Calu3 (cell line): ENCODE data around the gene COL4A2. TPM values are rescaled to one million over a fixed set of nuclear protein-coding genes. Genes with fewer than 3 reads are reported as not detected.

Experiments used
- BruUV-seq: library from RNA; stranded (reverse); fragments of 400-500 nt; replicated peaks from 2 replicates; lab custom pipeline; 2021; lab: Mats Ljungman, UMichigan
- CTCF ChIA-PET: fragments of 300-600 bp; sonication (Branson Sonifier 250); formaldehyde crosslinking; loops from one replicate; lab custom pipeline; 2022; ENCODE audit warnings: antibody characterized with exemption; lab: Charles Lee
- DNase-seq: peaks from one replicate; pipeline ENCODE4 v3.0.0; 2022
- H3K27ac Mint-ChIP-seq: one replicate; pipeline ENCODE4 v1.8.0; 2022; ENCODE audit warnings: mixed read lengths; ENCODE audit not compliant: unreplicated experiment
- H3K27me3 Mint-ChIP-seq: one replicate; pipeline ENCODE4 v1.8.0; 2022; ENCODE audit warnings: mixed read lengths; ENCODE audit not compliant: unreplicated experiment
- H3K36me3 Mint-ChIP-seq: one replicate; pipeline ENCODE4 v1.8.0; 2022; ENCODE audit warnings: mild to moderate bottlenecking, moderate library complexity, mixed read lengths; ENCODE audit not compliant: insufficient read depth, unreplicated experiment
- H3K4me1 Mint-ChIP-seq: one replicate; pipeline ENCODE4 v1.8.0; 2022; ENCODE audit warnings: mild to moderate bottlenecking, low read depth, mixed read lengths; ENCODE audit not compliant: unreplicated experiment
- H3K4me3 Mint-ChIP-seq: one replicate; pipeline ENCODE4 v1.8.0; 2022; ENCODE audit warnings: mild to moderate bottlenecking, low read depth, moderate library complexity, mixed read lengths; ENCODE audit not compliant: unreplicated experiment
- H3K9me3 Mint-ChIP-seq: one replicate; pipeline ENCODE4 v1.8.0; 2022; ENCODE audit warnings: low read depth, mixed read lengths; ENCODE audit not compliant: unreplicated experiment
- CTCF ChIP-seq: fragments of 200-600 bp; IDR thresholded peaks from one replicate; pipeline ENCODE4 v1.8.0; 2022; ENCODE audit warnings: antibody characterized with exemption; ENCODE audit not compliant: unreplicated experiment
- intact Hi-C: fragments of 100-400 bp; cut with micrococcal nuclease; formaldehyde crosslinking; loops from one replicate; pipeline ENCODE4 v1.10.0; 2022; ENCODE audit not compliant: unreplicated experiment
- total RNA-seq: library from RNA; stranded (reverse); gene quantifications from 2 replicates; pipeline ENCODE4 v1.2.3, GENCODE V29; 2022

The COL4A2 gene
- total RNA-seq, 1 experiment from 2014 or later, result 0.42 TPM

- intact Hi-C loops, result no loop called here
- DNase-seq, result no peak
- H3K9me3 Mint-ChIP-seq, result no peaks in the 10 kb centered on the region
- H3K4me1 Mint-ChIP-seq, result no peaks in the 10 kb centered on the region
- BruUV-seq, result no TSS peak
- H3K27me3 Mint-ChIP-seq, result no peaks in the 10 kb centered on the region
- CTCF ChIA-PET, result no interaction called here
- no peak for TF ChIP-seq CTCF
- H3K27ac Mint-ChIP-seq, result no peak overlapping the region
- no peak overlapping the region for H3K4me3 Mint-ChIP-seq
- H3K36me3 Mint-ChIP-seq, result no peaks in the 10 kb centered on the region
Observed at GRCh38 chr13:110466266-110466915, 159.3 kb downstream of the COL4A2 start.

- no peak overlapping the region for H3K27ac Mint-ChIP-seq
- intact Hi-C loops, result no loop called here
- DNase-seq, result no peak
Observed at GRCh38 chr13:110467516-110468110, 160.5 kb downstream of the COL4A2 start.

GRCh38 chr13:110468986-110469495 is 162.0 kb downstream of the COL4A2 start:
- H3K4me1 Mint-ChIP-seq, result no peaks in the 10 kb centered on the region
- intact Hi-C loops, result no loop called here
- H3K27me3 Mint-ChIP-seq, result no peaks in the 10 kb centered on the region
- H3K36me3 Mint-ChIP-seq, result no peaks in the 10 kb centered on the region
- no peak for DNase-seq
- no peaks in the 10 kb centered on the region for H3K9me3 Mint-ChIP-seq
- CTCF ChIA-PET, result no interaction called here
- no peak overlapping the region for H3K27ac Mint-ChIP-seq
- BruUV-seq, result no TSS peak
- no peak overlapping the region for H3K4me3 Mint-ChIP-seq
- TF ChIP-seq CTCF, result no peak

More at GRCh38 chr13:110467516-110468110, 160.5 kb downstream of the COL4A2 start:
- Mint-ChIP-seq H3K9me3 (no peaks in the 10 kb centered on the region), H3K27me3 (no peaks in the 10 kb centered on the region), H3K4me3 (no peak overlapping the region), H3K36me3 (no peaks in the 10 kb centered on the region), H3K4me1 (no peaks in the 10 kb centered on the region)
- no TSS peak for BruUV-seq
- CTCF ChIA-PET, result no interaction called here
- TF ChIP-seq CTCF, result no peak

- no peak for DNase-seq
- CTCF ChIA-PET, result no interaction called here
- H3K27ac Mint-ChIP-seq, result no peak overlapping the region
- no peaks in the 10 kb centered on the region for H3K9me3 Mint-ChIP-seq
- no peak for TF ChIP-seq CTCF
- intact Hi-C loops, result no loop called here
- BruUV-seq, result no TSS peak
- no peak overlapping the region for H3K4me3 Mint-ChIP-seq
- no peaks in the 10 kb centered on the region for H3K36me3 Mint-ChIP-seq
- no peaks in the 10 kb centered on the region for H3K4me1 Mint-ChIP-seq
- no peaks in the 10 kb centered on the region for H3K27me3 Mint-ChIP-seq
Observed at GRCh38 chr13:110469597-110469996, 162.5 kb downstream of the COL4A2 start.
